Stimulated activated effector memory CD8-positive, alpha-beta T cell treated with anti-CD3 and anti-CD28 coated beads, Interleukin-12 subunit alpha, Interleukin-12 subunit beta, amount 100 ng/mL, for 72 hours (primary cell): Measurements from ENCODE around the gene DVL1.
A peak's percentile ranks its signal among the peaks of the same experiment; 100 is the strongest.
"Not testable (repeated sequence)": the region's sequence is repeated elsewhere in the genome, so short reads cannot be mapped to it uniquely, and the experiment has no call there.

Experiments used
- ATAC-seq: fragments of 150-1000 bp; cut with Tn5 transposase; 2 replicates; pipeline ENCODE4 v1.10.0; 2021
- DNase-seq, 2 donors: peaks; one replicate each; pipeline ENCODE4 v3.0.0; 2021 to 2022; ENCODE audit warnings: low spot score in 2 of 2
- H3K27ac Mint-ChIP-seq: one replicate; pipeline ENCODE4 v1.8.0; 2022; ENCODE audit warnings: mild to moderate bottlenecking, mixed read lengths
- H3K36me3 Mint-ChIP-seq: one replicate; pipeline ENCODE4 v1.8.0; 2022; ENCODE audit warnings: mild to moderate bottlenecking, mixed read lengths
- H3K4me1 Mint-ChIP-seq: one replicate; pipeline ENCODE4 v1.8.0; 2022; ENCODE audit warnings: mixed read lengths
- H3K4me3 Mint-ChIP-seq: one replicate; pipeline ENCODE4 v1.8.0; 2022; ENCODE audit warnings: mild to moderate bottlenecking, mixed read lengths
- H3K9me3 Mint-ChIP-seq: one replicate; pipeline ENCODE4 v1.8.0; 2022; ENCODE audit warnings: mixed read lengths

Gene DVL1

GRCh38 chr1:1377540-1378205 lies 28.5 kb upstream of the DVL1 start:
- Mint-ChIP-seq H3K4me1 (peaks cover 25% of the 10 kb centered on the region), H3K36me3 (peaks cover 7% of the 10 kb centered on the region), H3K4me3 (no peak overlapping the region), H3K9me3 (no peaks in the 10 kb centered on the region), H3K27ac (no peak overlapping the region)
- DNase-seq (no peak), ATAC-seq (no peak)

- ATAC-seq = no peak
- H3K9me3 Mint-ChIP-seq = no peaks in the 10 kb centered on the region
- peak overlapping the region; percentile 85 for H3K4me3 Mint-ChIP-seq
Observed at GRCh38 chr1:1376551-1377226, 27.5 kb upstream of the DVL1 start.

GRCh38 chr1:1374929-1375662 lies 25.9 kb upstream of the DVL1 start, which contains the start of gene AURKAIP1:
TSS of gene AURKAIP1 (minus strand) at chr1:1375207. CDS start at chr1:1374756, 451 bp downstream.
- ATAC-seq (peak; percentile 94), DNase-seq (peak; percentile 89 to 96)
- H3K9me3 Mint-ChIP-seq = no peaks in the 10 kb centered on the region
- peaks cover 20% of the 10 kb centered on the region for H3K4me1 Mint-ChIP-seq
- peak within 1 kb of the TSS; percentile 96 for H3K27ac Mint-ChIP-seq
- H3K4me3 Mint-ChIP-seq = peak within 1 kb of the TSS; percentile 85
- peaks cover 13% of the 10 kb centered on the region for H3K36me3 Mint-ChIP-seq

More at GRCh38 chr1:1376551-1377226, 27.5 kb upstream of the DVL1 start:
- peaks cover 21% of the 10 kb centered on the region for H3K4me1 Mint-ChIP-seq
- DNase-seq = no peak
- peaks cover 13% of the 10 kb centered on the region for H3K36me3 Mint-ChIP-seq
- H3K27ac Mint-ChIP-seq = no peak overlapping the region

- ATAC-seq (no peak), DNase-seq (no peak)
- Mint-ChIP-seq H3K4me3 (peak overlapping the region; percentile 85), H3K36me3 (peaks cover 13% of the 10 kb centered on the region), H3K9me3 (no peaks in the 10 kb centered on the region), H3K4me1 (peaks cover 20% of the 10 kb centered on the region), H3K27ac (peak overlapping the region; percentile 96)
Observed at GRCh38 chr1:1374589-1374928, 25.3 kb upstream of the DVL1 start.

- Mint-ChIP-seq H3K4me3 (peak overlapping the region; percentile 85), H3K9me3 (no peaks in the 10 kb centered on the region), H3K27ac (peak overlapping the region; percentile 96), H3K4me1 (peaks cover 20% of the 10 kb centered on the region), H3K36me3 (peaks cover 13% of the 10 kb centered on the region)
- DNase-seq (no peak), ATAC-seq (no peak)
Observed at GRCh38 chr1:1373815-1374588, 24.8 kb upstream of the DVL1 start.

- Mint-ChIP-seq H3K27ac (peak overlapping the region; percentile 96), H3K9me3 (no peaks in the 10 kb centered on the region), H3K4me1 (peaks cover 20% of the 10 kb centered on the region), H3K36me3 (peaks cover 13% of the 10 kb centered on the region), H3K4me3 (peak overlapping the region; percentile 85)
- DNase-seq (no peak), ATAC-seq (no peak)
Observed at GRCh38 chr1:1373051-1373814, 24.0 kb upstream of the DVL1 start.

GRCh38 chr1:1371746-1372711 lies 22.8 kb upstream of the DVL1 start:
- Mint-ChIP-seq H3K27ac (no peak overlapping the region), H3K9me3 (no peaks in the 10 kb centered on the region), H3K4me1 (peaks cover 20% of the 10 kb centered on the region), H3K36me3 (peaks cover 13% of the 10 kb centered on the region), H3K4me3 (peak overlapping the region; percentile 29)
- peak; percentile 59 for ATAC-seq
- DNase-seq = peak; percentile 89 to 94

GRCh38 chr1:1371364-1371745 lies 22.1 kb upstream of the DVL1 start:
- ATAC-seq (peak; percentile 14), DNase-seq (no peak)
- H3K4me1 Mint-ChIP-seq = peaks cover 16% of the 10 kb centered on the region
- peak overlapping the region; percentile 29 for H3K4me3 Mint-ChIP-seq
- no peaks in the 10 kb centered on the region for H3K9me3 Mint-ChIP-seq
- H3K36me3 Mint-ChIP-seq = peaks cover 13% of the 10 kb centered on the region
- no peak overlapping the region for H3K27ac Mint-ChIP-seq

- Mint-ChIP-seq H3K27ac (no peak overlapping the region), H3K4me1 (peaks cover 13% of the 10 kb centered on the region), H3K36me3 (peaks cover 13% of the 10 kb centered on the region), H3K9me3 (no peaks in the 10 kb centered on the region), H3K4me3 (peak overlapping the region; percentile 29)
- ATAC-seq (no peak), DNase-seq (no peak)
Observed at GRCh38 chr1:1370771-1371300, 21.6 kb upstream of the DVL1 start.

- not testable (repeated sequence) for H3K4me3 Mint-ChIP-seq, H3K27ac Mint-ChIP-seq
- peaks cover 13% of the 10 kb centered on the region for H3K4me1 Mint-ChIP-seq
Observed at GRCh38 chr1:1370094-1370493, 20.9 kb upstream of the DVL1 start.

GRCh38 chr1:1367315-1367714 lies 18.1 kb upstream of the DVL1 start:
- Mint-ChIP-seq H3K4me1 (peaks cover 5% of the 10 kb centered on the region), H3K36me3 (peaks cover 5% of the 10 kb centered on the region), H3K27ac (no peak overlapping the region), H3K4me3 (no peak overlapping the region), H3K9me3 (no peaks in the 10 kb centered on the region)
- ATAC-seq (no peak), DNase-seq (no peak)

More at GRCh38 chr1:1370094-1370493, 20.9 kb upstream of the DVL1 start:
- not testable (repeated sequence) for DNase-seq, H3K9me3 Mint-ChIP-seq, ATAC-seq, H3K36me3 Mint-ChIP-seq

GRCh38 chr1:1366699-1367066 lies 17.5 kb upstream of the DVL1 start:
- DNase-seq = no peak
- H3K9me3 Mint-ChIP-seq = no peaks in the 10 kb centered on the region
- no peaks in the 10 kb centered on the region for H3K4me1 Mint-ChIP-seq
- no peak for ATAC-seq
- H3K4me3 Mint-ChIP-seq = no peak overlapping the region
- H3K36me3 Mint-ChIP-seq = no peaks in the 10 kb centered on the region
- H3K27ac Mint-ChIP-seq = no peak overlapping the region

GRCh38 chr1:1365875-1366698 lies 16.9 kb upstream of the DVL1 start:
- Mint-ChIP-seq H3K9me3 (no peaks in the 10 kb centered on the region), H3K4me3 (no peak overlapping the region), H3K27ac (no peak overlapping the region), H3K36me3 (no peaks in the 10 kb centered on the region), H3K4me1 (no peaks in the 10 kb centered on the region)
- ATAC-seq (no peak), DNase-seq (no peak)
